Ovary (tissue), 9 donors: ENCODE results near the gene TTC7B. TPM values are rescaled to one million over a fixed set of nuclear protein-coding genes. Genes with fewer than 3 reads are reported as not detected.

Experiments
- DNase-seq, 5 donors: peaks; one replicate each; pipeline ENCODE4 v3.0.0-alpha.2; 2019 to 2020
- H3K27ac ChIP-seq, 2 donors: fragments of 200-600 bp; one replicate each; pipeline versions ENCODE4 v1.5.1 to v1.8.0; 2019 to 2022
- H3K27me3 ChIP-seq: fragments of 200-600 bp; one replicate; pipeline ENCODE4 v1.8.0; 2022
- H3K36me3 ChIP-seq: fragments of 200-600 bp; sonication (generic); one replicate; pipeline ENCODE4 v1.5.1; 2019
- H3K4me1 ChIP-seq: one replicate; pipeline ENCODE4 v1.8.1; 2013; ENCODE audit warnings: mild to moderate bottlenecking, moderate library complexity; ENCODE audit not compliant: insufficient read depth
- H3K4me3 ChIP-seq: fragments of 200-600 bp; sonication (generic); one replicate; pipeline ENCODE4 v1.5.1; 2017
- H3K9me3 ChIP-seq, 2 donors: fragments of 200-600 bp in 1 of 2; sonication (generic) in 1 of 2; one replicate each; pipeline versions ENCODE4 v1.5.1 to v1.8.1; 2013 to 2019; ENCODE audit warnings: mild to moderate bottlenecking in 1 of 2, moderate library complexity in 1 of 2
- CTCF ChIP-seq, 3 donors: fragments of 450-650 bp in 2 of 3; fragments of 200-600 bp in 1 of 3; IDR thresholded peaks; one replicate each; pipeline versions ENCODE4 v1.5.1 to v1.8.0; 2016 to 2022; ENCODE audit warnings: antibody characterized with exemption in 3 of 3, mild to moderate bottlenecking in 1 of 3
- EP300 ChIP-seq: sonication (generic); formaldehyde crosslinking; IDR thresholded peaks from one replicate; pipeline ENCODE4 v1.6.1; 2017; ENCODE audit warnings: antibody characterized with exemption
- POLR2A ChIP-seq: fragments of 450-650 bp; IDR thresholded peaks from one replicate; pipeline ENCODE4 v1.6.1; 2017; ENCODE audit warnings: antibody characterized with exemption, mild to moderate bottlenecking, moderate library complexity
- WGBS, 3 donors: extraction: QIAGEN DNeasy Blood & Tissue Kit in 1 of 3; methylation state at CpG; one replicate each; pipeline versions ENCODE4 v1.1.5 to v1.1.7; 2013 to 2017; 5-methylcytosine and 5-hydroxymethylcytosine counted together
- intact Hi-C, 4 donors: fragments of 100-400 bp; cut with DNase I; formaldehyde crosslinking; loops; one replicate each; pipeline versions ENCODE4 v1.11.0 to v1.15.1; 2022 to 2023
- polyA plus RNA-seq, 2 donors: library from polyadenylated mRNA; stranded (reverse); fragments of 200-250 nt in 1 of 2; fragments of 350-450 nt in 1 of 2; fragmentation: Illumina TruSeq in 1 of 2; extraction: RNeasy Lipid Tissue Mini Kit (QIAGEN cat#74804) in 1 of 2; gene quantifications; one replicate each; pipeline ENCODE4 v1.2.3, GENCODE V29; 2013 to 2014
- total RNA-seq, 7 donors: library from RNA; depleted of rRNA in 2 of 7; stranded (reverse); fragments of >200 nt in 2 of 7; fragmentation: NEBNext Ultra II Directional in 3 of 7; extraction: Animal tissue kit (Norgen Biotek cat#: 25700) in 3 of 7; gene quantifications; one replicate each; pipeline versions ENCODE4 v1.1.0 to v1.2.4, GENCODE V29; 2016 to 2023
- donor health status: DM: no; HTN: no; CAD: no; lungs with moderate emphysema.
- donor health status: DM: no; HTN: no; CAD: no.
- donor health status: Bipolar disorder and iron deficiency.
- donor health status: DM: yes; HTN: yes; CAD: no.
- donor health status: DM: no; HTN: no; CAD: no.
- donor health status: DM: yes; HTN: yes; CAD: no.

Gene TTC7B
- total and polyA plus RNA-seq, 9 donors: 18.2 to 39.5 (median 34.2) TPM

- intact Hi-C loops: no loop called here
- no peak for DNase-seq
- no peak overlapping the region for H3K4me3 ChIP-seq
- peaks cover 10% of the 10 kb centered on the region for H3K4me1 ChIP-seq
- H3K9me3 ChIP-seq: no peaks in the 10 kb centered on the region
- WGBS, 3 donors: 85 to 91% (median 90%) methylated on average over 2 of the region's 2 CpGs
- no peaks in the 10 kb centered on the region for H3K27me3 ChIP-seq
- no peak for TF ChIP-seq CTCF (IDR thresholded peaks at IDR 0.05)
- no peak for TF ChIP-seq POLR2A
- no peak for TF ChIP-seq EP300
- no peaks in the 10 kb centered on the region for H3K36me3 ChIP-seq
- no peak overlapping the region for H3K27ac ChIP-seq
Observed at GRCh38 chr14:90659156-90659555, 157.1 kb downstream of the TTC7B start.

- WGBS, 3 donors: 77 to 82% (median 80%) methylated on average over 8 of the region's 8 CpGs
- Histone ChIP-seq H3K27me3 (no peaks in the 10 kb centered on the region), H3K4me1 (peaks cover 10% of the 10 kb centered on the region), H3K4me3 (no peak overlapping the region), H3K36me3 (no peaks in the 10 kb centered on the region), H3K27ac (no peak overlapping the region), H3K9me3 (no peaks in the 10 kb centered on the region)
- intact Hi-C loops: no loop called here
- DNase-seq: no peak
- TF ChIP-seq POLR2A (no peak), EP300 (no peak), CTCF (IDR thresholded peaks at IDR 0.05) (no peak)
Observed at GRCh38 chr14:90658541-90658967, 157.7 kb downstream of the TTC7B start.

- WGBS, 3 donors: 91 to 93% (median 91%) methylated on average over 12 of the region's 12 CpGs
- intact Hi-C loops: no loop called here
- no peaks in the 10 kb centered on the region for H3K27me3 ChIP-seq
- no peak for DNase-seq
- no peaks in the 10 kb centered on the region for H3K9me3 ChIP-seq
- no peaks in the 10 kb centered on the region for H3K36me3 ChIP-seq
- TF ChIP-seq CTCF (IDR thresholded peaks at IDR 0.05) (no peak), EP300 (no peak), POLR2A (no peak)
- peaks cover 13% of the 10 kb centered on the region for H3K4me1 ChIP-seq
- H3K27ac ChIP-seq: no peak overlapping the region
- no peak overlapping the region for H3K4me3 ChIP-seq
Observed at GRCh38 chr14:90656973-90657372, 159.3 kb downstream of the TTC7B start.

- Histone ChIP-seq H3K36me3 (no peaks in the 10 kb centered on the region), H3K4me3 (no peak overlapping the region), H3K9me3 (no peaks in the 10 kb centered on the region), H3K27me3 (no peaks in the 10 kb centered on the region), H3K27ac (peak overlapping the region in 1 of 2 donors; percentile 77), H3K4me1 (peaks cover 14% of the 10 kb centered on the region)
- no peak for TF ChIP-seq EP300
- TF ChIP-seq POLR2A: no peak
- TF ChIP-seq CTCF (IDR thresholded peaks at IDR 0.05): no peak
- DNase-seq: no peak
- intact Hi-C loops: no loop called here
- WGBS, 3 donors: 75 to 91% (median 81%) methylated on average over 4 of the region's 4 CpGs
Observed at GRCh38 chr14:90655829-90656228, 160.4 kb downstream of the TTC7B start.
